ENCODE data around the gene KRTAP10-3.

DNA sequence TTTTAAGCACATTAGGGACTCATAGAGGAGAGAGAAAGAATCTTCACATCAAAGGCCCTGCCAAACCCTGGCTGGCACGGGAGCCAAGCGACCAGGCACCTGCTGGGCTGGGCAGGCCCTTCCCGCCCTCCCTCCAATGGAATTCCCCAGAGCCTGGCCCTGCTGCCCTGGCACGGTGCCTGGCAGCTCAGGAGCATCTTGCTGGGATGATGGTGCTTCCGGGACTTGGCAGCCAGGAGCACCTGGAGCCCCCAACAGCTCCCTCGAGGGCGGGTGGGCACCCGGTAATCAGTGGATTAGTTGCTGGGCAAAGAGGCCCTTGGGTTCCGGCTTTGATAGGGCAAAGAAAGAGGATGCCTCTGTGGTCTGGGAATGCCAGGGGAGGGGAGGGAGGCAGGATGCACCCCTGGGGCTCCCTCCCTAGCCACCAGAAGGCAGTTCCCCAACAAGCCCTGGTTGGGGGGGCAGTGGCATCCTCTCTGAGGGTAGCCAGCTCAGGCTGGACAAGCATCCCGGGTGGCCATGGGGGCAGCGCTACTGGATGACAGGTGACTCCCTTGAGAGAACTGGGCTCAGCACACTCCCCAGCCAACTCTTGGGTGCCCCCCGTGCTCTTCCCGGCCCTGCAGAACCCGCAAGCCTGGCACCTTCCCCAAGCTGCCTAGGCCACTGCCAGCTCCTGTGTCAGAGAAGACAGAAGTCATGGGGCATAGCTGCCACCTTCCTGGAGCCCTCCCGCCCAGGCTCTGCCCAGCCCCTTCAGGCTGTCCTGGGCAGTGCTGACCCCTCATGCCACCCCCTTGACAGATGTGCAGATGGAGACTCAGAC is 45.0 kb downstream of the KRTAP10-3 start:
- no peak for TF ChIP-seq MAFK (IDR thresholded peaks at IDR 0.05; ENCODE audit: low read length)
- TF ChIP-seq BACH1 (tag; IDR thresholded peaks at IDR 0.05): no peak
